Kidney capillary endothelial cell (primary cell): ENCODE data around the gene HMCN2.

ENCODE experiments used
- DNase-seq: peaks from one replicate; pipeline ENCODE4 v3.0.0-alpha.2; 2018; ENCODE audit warnings: low spot score

HMCN2 gene

GRCh38 chr9:130290291-130291181 is 25.0 kb downstream of the HMCN2 start:
- DNase-seq, result no peak

- DNase-seq, result no peak
These were observed 25.9 kb downstream of the HMCN2 start for GRCh38 chr9:130291474-130291873.

GRCh38 chr9:130292106-130292505 is 26.5 kb downstream of the HMCN2 start:
- no peak for DNase-seq

- no peak for DNase-seq
These were observed 29.1 kb downstream of the HMCN2 start for GRCh38 chr9:130294664-130295063.

- DNase-seq, result no peak
These were observed 29.9 kb downstream of the HMCN2 start for GRCh38 chr9:130295431-130295830.

- DNase-seq, result no peak
These were observed 30.6 kb downstream of the HMCN2 start for GRCh38 chr9:130295945-130296782.

GRCh38 chr9:130296783-130297055 is 31.2 kb downstream of the HMCN2 start:
- no peak for DNase-seq

- no peak for DNase-seq
These were observed 31.8 kb downstream of the HMCN2 start for GRCh38 chr9:130297371-130297770.

- DNase-seq, result no peak
These were observed 33.2 kb downstream of the HMCN2 start for GRCh38 chr9:130298662-130299279.

GRCh38 chr9:130299785-130300615 is 34.4 kb downstream of the HMCN2 start:
- DNase-seq, result no peak

GRCh38 chr9:130300739-130301138 is 35.2 kb downstream of the HMCN2 start:
- no peak for DNase-seq

GRCh38 chr9:130301483-130302286 is 36.1 kb downstream of the HMCN2 start:
- DNase-seq, result no peak

- DNase-seq, result no peak
These were observed 37.4 kb downstream of the HMCN2 start for GRCh38 chr9:130302785-130303612.

GRCh38 chr9:130303613-130304055 is 38.1 kb downstream of the HMCN2 start:
- no peak for DNase-seq

- DNase-seq, result no peak
These were observed 38.6 kb downstream of the HMCN2 start for GRCh38 chr9:130304116-130304515.

- no peak for DNase-seq
These were observed 39.1 kb downstream of the HMCN2 start for GRCh38 chr9:130304643-130305042.

GRCh38 chr9:130305381-130305780 is 39.8 kb downstream of the HMCN2 start:
- no peak for DNase-seq

GRCh38 chr9:130306823-130307666 is 41.5 kb downstream of the HMCN2 start:
- no peak for DNase-seq

- no peak for DNase-seq
These were observed 42.0 kb downstream of the HMCN2 start for GRCh38 chr9:130307667-130307943.
